ENCODE data around the gene CRB1.

DNA sequence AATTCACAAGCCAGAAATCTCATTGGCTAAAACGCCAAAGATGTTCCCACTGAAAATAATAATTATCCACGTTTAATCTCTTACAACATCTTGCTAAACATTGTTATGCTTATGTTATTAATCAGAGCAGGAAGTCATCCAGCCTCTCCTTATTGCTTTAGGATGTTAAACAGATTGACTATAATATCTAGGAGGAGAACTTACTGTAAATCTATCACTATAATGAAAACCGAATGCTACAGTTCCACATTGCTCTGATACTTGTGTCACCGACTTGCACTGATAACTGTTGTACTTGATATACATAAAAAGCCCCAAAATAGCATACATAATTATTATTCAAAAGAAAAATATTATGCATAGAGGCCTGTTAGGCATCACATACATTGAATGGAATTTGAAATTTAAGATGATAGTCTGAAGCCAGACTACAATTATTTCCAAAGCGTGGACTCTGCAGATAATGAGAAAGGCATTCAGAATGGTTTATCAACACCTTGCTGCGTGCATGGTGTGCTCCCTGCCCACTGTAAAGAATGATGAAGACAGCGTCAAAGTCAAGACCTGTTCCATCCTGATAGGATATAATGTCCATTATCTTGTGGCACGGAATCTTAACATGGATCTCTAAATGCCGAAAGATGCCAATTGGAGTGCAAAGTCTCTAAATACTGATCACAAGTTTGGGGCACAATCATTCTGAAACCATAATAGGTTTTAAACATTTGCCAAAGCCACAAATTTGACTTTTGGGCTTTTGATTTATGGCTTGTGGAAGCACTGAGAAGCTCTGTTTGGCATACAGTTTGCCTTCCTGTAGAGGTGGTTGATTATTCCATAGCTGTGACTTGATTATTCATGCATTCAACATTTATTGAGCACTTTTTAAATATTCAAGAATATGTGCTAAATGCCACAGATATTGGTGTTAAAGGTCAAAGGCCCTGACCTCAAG lies 71.3 kb downstream of the CRB1 start:
- TF ChIP-seq, protein P1, sequence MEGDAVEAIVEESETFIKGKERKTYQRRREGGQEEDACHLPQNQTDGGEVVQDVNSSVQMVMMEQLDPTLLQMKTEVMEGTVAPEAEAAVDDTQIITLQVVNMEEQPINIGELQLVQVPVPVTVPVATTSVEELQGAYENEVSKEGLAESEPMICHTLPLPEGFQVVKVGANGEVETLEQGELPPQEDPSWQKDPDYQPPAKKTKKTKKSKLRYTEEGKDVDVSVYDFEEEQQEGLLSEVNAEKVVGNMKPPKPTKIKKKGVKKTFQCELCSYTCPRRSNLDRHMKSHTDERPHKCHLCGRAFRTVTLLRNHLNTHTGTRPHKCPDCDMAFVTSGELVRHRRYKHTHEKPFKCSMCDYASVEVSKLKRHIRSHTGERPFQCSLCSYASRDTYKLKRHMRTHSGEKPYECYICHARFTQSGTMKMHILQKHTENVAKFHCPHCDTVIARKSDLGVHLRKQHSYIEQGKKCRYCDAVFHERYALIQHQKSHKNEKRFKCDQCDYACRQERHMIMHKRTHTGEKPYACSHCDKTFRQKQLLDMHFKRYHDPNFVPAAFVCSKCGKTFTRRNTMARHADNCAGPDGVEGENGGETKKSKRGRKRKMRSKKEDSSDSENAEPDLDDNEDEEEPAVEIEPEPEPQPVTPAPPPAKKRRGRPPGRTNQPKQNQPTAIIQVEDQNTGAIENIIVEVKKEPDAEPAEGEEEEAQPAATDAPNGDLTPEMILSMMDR (IDR thresholded peaks at IDR 0.05; ENCODE audit: low read depth, low read length, poor library complexity, severe bottlenecking): no peak
- TF ChIP-seq EZH2phosphoT487 (IDR thresholded peaks at IDR 0.05; ENCODE audit: borderline replicate concordance, low read length): no peak

Data from DOHH2 (cell line).